NT2/D1 (cell line): Measurements from ENCODE around the gene IFNA7.

ENCODE experiments used
- YY1 ChIP-seq: IDR thresholded peaks from 2 replicates; pipeline ENCODE4 v1.6.1; 2011; ENCODE audit not compliant: insufficient read length, insufficient read depth
- ZNF274 ChIP-seq: IDR thresholded peaks from 2 replicates; pipeline ENCODE4 v1.6.1; 2011; ENCODE audit warnings: mild to moderate bottlenecking, low read depth, low read length

- TF ChIP-seq YY1 (no peak), ZNF274 (no peak)
Measured at GRCh38 chr9:21174671-21175070, 27.3 kb downstream of the IFNA7 start.
